K562 (cell line): ENCODE results near the gene GPATCH2. TPM values are rescaled to one million over a fixed set of nuclear protein-coding genes. Genes with fewer than 3 reads are reported as not detected.

Experiments
- ASH1L ChIP-seq: fragments of 450-650 bp; IDR thresholded peaks from 2 replicates; pipeline ENCODE4 v1.6.1; 2018; ENCODE audit warnings: borderline replicate concordance, mild to moderate bottlenecking, low read depth; ENCODE audit not compliant: partially characterized antibody
- CBFA2T3 ChIP-seq: fragments of 450-650 bp; IDR thresholded peaks from 2 replicates; pipeline ENCODE4 v1.6.1; 2017
- CBX1 ChIP-seq: sonication (generic); IDR thresholded peaks from 2 replicates; pipeline ENCODE4 v1.6.1; 2016; ENCODE audit warnings: antibody characterized with exemption, low read depth, mild to moderate bottlenecking
- COPS2 ChIP-seq: fragments of 450-650 bp; conservative IDR thresholded peaks from 2 replicates; pipeline ENCODE4 v1.6.1; 2016; ENCODE audit warnings: mild to moderate bottlenecking, moderate library complexity
- CUX1 ChIP-seq: fragments of 200-800 bp; sonication (Bioruptor generic); IDR thresholded peaks from 2 replicates; pipeline ENCODE4 v1.6.1; 2016; ENCODE audit warnings: missing genetic modification characterization, missing compliant biosample characterization
- HSF4 ChIP-seq: fragments of 250-450 bp; sonication (Bioruptor Pico); IDR thresholded peaks from 2 replicates; pipeline ENCODE4 v2.1.2; 2022; ENCODE audit warnings: mild to moderate bottlenecking, moderate library complexity, borderline replicate concordance
- RUNX1 ChIP-seq: sonication (generic); IDR thresholded peaks from 2 replicates; pipeline ENCODE4 v1.6.1; 2016; ENCODE audit warnings: antibody characterized with exemption, low read depth
- TCF3 ChIP-seq: sonication (generic); formaldehyde crosslinking; IDR thresholded peaks from 2 replicates; pipeline ENCODE4 v1.4.0; 2020; ENCODE audit warnings: mild to moderate bottlenecking, missing genetic modification reagents
- ZBTB40 ChIP-seq, 2 experiments: fragments of 450-650 bp in 1 of 2; sonication (generic) in 1 of 2; formaldehyde crosslinking in 1 of 2; IDR thresholded peaks; 2 replicates each; pipeline versions ENCODE4 v1.7.1 to v1.9.0; 2016 to 2022; ENCODE audit warnings: inconsistent platforms in 1 of 2, mild to moderate bottlenecking in 1 of 2, missing genetic modification reagents in 1 of 2
- ZFP36 ChIP-seq: fragments of 150-350 bp; IDR thresholded peaks from 2 replicates; pipeline ENCODE4 v1.6.1; 2018; ENCODE audit warnings: low read length, low read depth; ENCODE audit not compliant: partially characterized antibody
- ZNF134 ChIP-seq: fragments of 250-450 bp; sonication (Bioruptor Pico); conservative IDR thresholded peaks from 2 replicates; pipeline ENCODE4 v1.4.0; 2020
- polyA plus RNA-seq, 8 experiments: library from polyadenylated mRNA; depleted of rRNA in 4 of 8; stranded (reverse) in 5 of 8; unstranded in 3 of 8; fragments of >200 nt; fragmentation: Nextera tagmentation in 2 of 8; fragmentation: Illumina TruSeq in 1 of 8; extraction: Ambion mirVana in 2 of 8; extraction: Trizol in 1 of 8; gene quantifications; 2 replicates each; pipeline versions ENCODE4 v1.2.1 to v1.2.3, GENCODE V29; 2011 to 2014; ENCODE audit warnings: inconsistent platforms in 1 of 8, missing spikeins in 1 of 8
- total RNA-seq, 7 experiments: library from RNA; depleted of rRNA in 6 of 7; stranded (reverse); fragments of >200 nt in 6 of 7; fragmentation: Illumina TruSeq in 2 of 7; extraction: Trizol in 2 of 7; gene quantifications; 2 replicates each; pipeline versions ENCODE4 v1.2.1 to v1.2.3, GENCODE V29; 2011 to 2021; ENCODE audit warnings: low replicate concordance in 1 of 7

GPATCH2 gene
- total and polyA plus RNA-seq, 9 of the 15 experiments (the other 6 are each of a cell fraction or from before 2014, with no cell fraction given): 0.38 to 2.0 (median 0.55) TPM

GRCh38 chr1:217462666-217463065, 168.2 kb downstream of the GPATCH2 start (continued):
- no peak for TF ChIP-seq ZBTB40 (IDR thresholded peaks at IDR 0.05)
- no peak for TF ChIP-seq ZBTB40 (CRISPR knock-in tag; IDR thresholded peaks at IDR 0.05)
- TF ChIP-seq ZFP36: no peak
- TF ChIP-seq ZNF134 (CRISPR knock-in tag): no peak
- TF ChIP-seq RUNX1: no peak
- no peak for TF ChIP-seq COPS2
- TF ChIP-seq CUX1 (CRISPR knock-in tag): no peak
- TF ChIP-seq CBX1: no peak
- no peak for TF ChIP-seq ASH1L
- TF ChIP-seq CBFA2T3: no peak
- TF ChIP-seq TCF3 (CRISPR knock-in tag): no peak
- TF ChIP-seq HSF4: no peak
